GM23248 (cell line): ENCODE results near the gene SMIM9. TPM values are rescaled to one million over a fixed set of nuclear protein-coding genes. Genes with fewer than 3 reads are reported as not detected.

Experiments used
- DNase-seq: peaks from one replicate; pipeline ENCODE4 v3.0.0-alpha.2; 2015
- H2AFZ ChIP-seq: fragments of 200-600 bp; sonication (generic); 2 replicates; pipeline ENCODE4 v1.6.1; 2016; ENCODE audit warnings: antibody characterized with exemption
- H3F3A ChIP-seq: fragments of 200-600 bp; sonication (generic); 2 replicates; pipeline ENCODE4 v1.6.1; 2016; ENCODE audit warnings: mild to moderate bottlenecking, antibody characterized with exemption, mixed run types; ENCODE audit not compliant: insufficient read depth
- H3K27ac ChIP-seq: fragments of 200-600 bp; sonication (generic); 2 replicates; pipeline ENCODE4 v1.5.1; 2016; ENCODE audit warnings: mild to moderate bottlenecking
- H3K27me3 ChIP-seq: fragments of 200-600 bp; sonication (generic); replicated peaks from 2 replicates; pipeline ENCODE4 v1.6.1; 2016; ENCODE audit warnings: mild to moderate bottlenecking; ENCODE audit not compliant: insufficient read depth
- H3K36me3 ChIP-seq: fragments of 200-600 bp; sonication (generic); 2 replicates; pipeline ENCODE4 v1.6.1; 2016; ENCODE audit warnings: low read depth, mild to moderate bottlenecking
- H3K4me1 ChIP-seq: fragments of 200-600 bp; sonication (generic); 2 replicates; pipeline ENCODE4 v1.6.1; 2016; ENCODE audit warnings: mild to moderate bottlenecking; ENCODE audit not compliant: insufficient read depth
- H3K4me2 ChIP-seq: fragments of 200-600 bp; sonication (generic); one replicate; pipeline ENCODE4 v1.6.1; 2016; ENCODE audit warnings: mild to moderate bottlenecking; ENCODE audit not compliant: unreplicated experiment
- H3K4me3 ChIP-seq: fragments of 200-600 bp; sonication (generic); 2 replicates; pipeline ENCODE4 v1.5.1; 2016; ENCODE audit warnings: mild to moderate bottlenecking
- H3K79me2 ChIP-seq: fragments of 200-600 bp; sonication (generic); 2 replicates; pipeline ENCODE4 v1.6.1; 2016; ENCODE audit warnings: mild to moderate bottlenecking; ENCODE audit not compliant: insufficient read depth
- H3K9ac ChIP-seq: fragments of 200-600 bp; sonication (generic); 2 replicates; pipeline ENCODE4 v1.6.1; 2016; ENCODE audit warnings: mild to moderate bottlenecking
- H3K9me2 ChIP-seq: fragments of 200-600 bp; sonication (generic); 2 replicates; pipeline ENCODE4 v1.6.1; 2016; ENCODE audit warnings: mixed run types, mild to moderate bottlenecking, moderate library complexity; ENCODE audit not compliant: insufficient read depth
- H3K9me3 ChIP-seq: fragments of 200-600 bp; sonication (generic); one replicate; pipeline ENCODE4 v1.6.1; 2017; ENCODE audit warnings: low read depth
- H4K20me1 ChIP-seq: fragments of 200-600 bp; sonication (generic); 2 replicates; pipeline ENCODE4 v1.6.0; 2016; ENCODE audit not compliant: insufficient read depth
- EZH2 ChIP-seq: fragments of 200-600 bp; sonication (generic); IDR thresholded peaks from 2 replicates; pipeline ENCODE4 v1.6.1; 2018; ENCODE audit warnings: antibody characterized with exemption, mild to moderate bottlenecking; ENCODE audit not compliant: insufficient read depth, poor library complexity, severe bottlenecking
- EZH2phosphoT487 ChIP-seq: fragments of 200-600 bp; sonication (generic); IDR thresholded peaks from 2 replicates; pipeline ENCODE4 v1.6.1; 2018; ENCODE audit warnings: antibody characterized with exemption, moderate library complexity, mild to moderate bottlenecking, low read depth; ENCODE audit not compliant: insufficient read depth
- WGBS, 2 experiments: methylation state at CpG; one replicate each; pipeline ENCODE4 v1.1.6; 2015 to 2017; ENCODE audit warnings: low lambda C conversion rate in 2 of 2, low coverage in 1 of 2; ENCODE audit errors: missing lambda C conversion rate in 2 of 2; 5-methylcytosine and 5-hydroxymethylcytosine counted together
- in situ Hi-C: fragments of 300-500 bp; cut with MboI; formaldehyde crosslinking; loops from 2 replicates; pipeline ENCODE4 v1.15.0; 2020
- polyA plus RNA-seq: library from polyadenylated mRNA; unstranded; fragments of >200 nt; fragmentation: Nextera tagmentation; extraction: Ambion mirVana; gene quantifications from 2 replicates; pipeline ENCODE4 v1.2.1, GENCODE V29; 2016
- total RNA-seq: library from RNA; depleted of rRNA; stranded (reverse); fragments of >200 nt; shearing (Covaris generic); gene quantifications from 2 replicates; pipeline ENCODE4 v1.2.3, GENCODE V29; 2014

Gene SMIM9
- total and polyA plus RNA-seq, 2 experiments from 2014 or later = not detected

DNA sequence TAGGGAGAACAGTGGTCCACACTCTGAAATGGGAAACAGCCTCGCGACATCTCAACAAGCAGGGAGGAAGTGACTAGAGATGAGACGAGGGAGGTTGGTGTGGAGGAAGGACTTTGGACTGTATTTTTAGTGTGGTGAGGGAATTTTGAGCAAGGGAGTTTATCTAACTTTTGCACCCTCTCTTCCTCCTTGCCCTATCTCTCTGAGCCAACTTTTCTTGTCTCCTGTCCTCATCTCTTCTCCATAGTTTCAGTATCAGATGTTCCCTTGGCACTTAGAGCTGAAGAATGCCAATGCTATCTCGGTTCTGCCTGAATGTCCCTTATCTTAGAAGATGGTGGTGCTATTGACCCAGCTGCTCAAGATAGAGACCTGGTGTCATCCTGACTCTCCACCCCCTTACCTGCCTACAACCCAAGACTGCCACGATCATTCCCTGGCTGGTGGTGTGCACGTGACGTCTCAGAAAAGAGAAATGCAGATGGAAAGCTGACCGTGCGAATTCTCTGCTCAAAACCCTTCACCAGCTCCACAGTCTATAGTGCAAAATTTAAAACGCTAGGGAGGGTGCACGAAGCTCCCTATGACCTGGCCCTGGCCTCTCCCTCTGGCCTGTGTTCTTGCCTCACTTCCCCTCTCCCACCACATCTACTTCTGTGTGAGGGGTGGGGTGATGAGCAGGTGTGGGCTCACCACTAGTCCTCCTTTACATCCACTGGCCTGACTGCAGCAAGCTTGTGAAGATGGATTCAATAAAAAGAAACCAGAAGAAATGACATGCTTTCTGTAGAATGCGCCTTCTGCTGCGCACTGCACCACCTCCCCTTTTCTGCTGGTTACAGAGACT, 50.1 kb downstream of the SMIM9 start:
- no peaks in the 10 kb centered on the region for H3K79me2 ChIP-seq
- in situ Hi-C loops = no loop called here
- TF ChIP-seq EZH2phosphoT487 (no peak), EZH2 (no peak)

DNA sequence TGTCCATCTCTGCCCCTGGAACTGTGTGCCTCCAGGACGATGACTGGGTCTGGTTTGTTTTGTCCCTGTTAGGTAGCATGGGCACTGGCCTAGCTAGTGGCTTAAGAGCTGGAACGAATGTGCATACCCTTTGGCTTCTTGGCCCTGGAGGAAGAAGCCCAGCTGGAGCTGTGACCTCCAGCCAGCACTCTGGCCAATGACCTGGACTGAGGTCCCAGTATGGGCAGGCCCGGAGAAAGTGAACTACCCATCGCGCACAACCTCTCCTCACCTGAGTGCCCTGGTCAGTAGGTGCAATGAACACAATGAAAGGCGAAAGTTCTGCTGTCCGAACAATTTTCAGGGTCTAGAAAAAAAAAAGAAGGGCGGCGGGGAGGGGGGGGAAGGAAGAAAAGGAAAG, 53.5 kb downstream of the SMIM9 start:
- no peaks in the 10 kb centered on the region for H3K9me3 ChIP-seq

More for the DNA sequence above, 50.1 kb downstream of the SMIM9 start:
- H3K9me3 ChIP-seq = no peaks in the 10 kb centered on the region
- no peaks in the 10 kb centered on the region for H3K9me2 ChIP-seq
- no peak overlapping the region for H3K4me3 ChIP-seq
- no peak overlapping the region for H3K4me2 ChIP-seq
- no peaks in the 10 kb centered on the region for H4K20me1 ChIP-seq
- no peak overlapping the region for H3K9ac ChIP-seq
- no peak for DNase-seq
- no peaks in the 10 kb centered on the region for H3K36me3 ChIP-seq
- peaks cover 16% of the 10 kb centered on the region for H3K4me1 ChIP-seq
- no peak overlapping the region for H2AFZ ChIP-seq
- peaks cover 16% of the 10 kb centered on the region for H3F3A ChIP-seq
- 93 to 99% methylated on average over 10 to 13 of the region's 13 CpGs for WGBS, 2 experiments
- no peak overlapping the region for H3K27ac ChIP-seq
- no peaks in the 10 kb centered on the region for H3K27me3 ChIP-seq

DNA sequence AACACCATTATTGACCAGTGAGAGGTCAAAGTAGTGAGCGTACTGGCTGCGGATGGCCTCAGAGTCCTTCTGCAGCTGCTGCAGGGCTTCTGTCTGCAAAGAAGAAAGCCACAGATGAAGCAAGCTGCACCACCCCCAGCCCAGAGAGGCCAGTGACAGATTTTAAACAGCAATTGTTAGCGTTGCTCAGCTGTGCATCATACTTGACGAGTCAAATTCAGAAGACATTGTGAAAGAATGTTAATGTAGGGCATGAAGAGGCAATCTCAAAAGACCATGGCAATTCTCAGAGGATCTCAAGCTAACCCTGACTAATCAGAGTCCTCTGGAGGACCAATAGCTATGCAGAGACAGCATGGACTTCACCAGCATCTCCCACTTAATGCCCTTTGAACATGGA, 55.2 kb downstream of the SMIM9 start:
- TF ChIP-seq EZH2 (no peak), EZH2phosphoT487 (no peak)
- Histone ChIP-seq H2AFZ (no peak overlapping the region), H3K36me3 (peaks cover 7% of the 10 kb centered on the region; the same call in 1 of the 2 replicates), H4K20me1 (no peaks in the 10 kb centered on the region), H3K9me2 (no peaks in the 10 kb centered on the region), H3K4me3 (no peak overlapping the region), H3K9me3 (no peaks in the 10 kb centered on the region), H3K9ac (no peak overlapping the region), H3K79me2 (no peaks in the 10 kb centered on the region), H3K27me3 (no peaks in the 10 kb centered on the region), H3K27ac (peak overlapping the region; percentile 70), H3F3A (peaks cover 40% of the 10 kb centered on the region), H3K4me2 (no peak overlapping the region), H3K4me1 (peaks cover 26% of the 10 kb centered on the region)
- peak; percentile 85 for DNase-seq
- WGBS, 2 experiments = 0 to 22% methylated on average over 2 to 4 of the region's 4 CpGs
- in situ Hi-C loops = no loop called here

More for the DNA sequence above, 53.5 kb downstream of the SMIM9 start:
- peaks cover 40% of the 10 kb centered on the region for H3F3A ChIP-seq
- H3K9ac ChIP-seq = no peak overlapping the region
- H2AFZ ChIP-seq = no peak overlapping the region
- WGBS, 2 experiments = 95 to 98% methylated on average over 9 of the region's 9 CpGs
- no peaks in the 10 kb centered on the region for H3K27me3 ChIP-seq
- no peak overlapping the region for H3K4me2 ChIP-seq
- peaks cover 7% of the 10 kb centered on the region; the same call in 1 of the 2 replicates for H3K36me3 ChIP-seq
- no peak overlapping the region for H3K4me3 ChIP-seq
- H3K9me2 ChIP-seq = no peaks in the 10 kb centered on the region
- no peak for TF ChIP-seq EZH2phosphoT487
- TF ChIP-seq EZH2 = no peak
- H3K4me1 ChIP-seq = peaks cover 26% of the 10 kb centered on the region
- H4K20me1 ChIP-seq = no peaks in the 10 kb centered on the region
- in situ Hi-C loops = no loop called here
- no peak for DNase-seq
- no peaks in the 10 kb centered on the region for H3K79me2 ChIP-seq
- H3K27ac ChIP-seq = no peak overlapping the region

DNA sequence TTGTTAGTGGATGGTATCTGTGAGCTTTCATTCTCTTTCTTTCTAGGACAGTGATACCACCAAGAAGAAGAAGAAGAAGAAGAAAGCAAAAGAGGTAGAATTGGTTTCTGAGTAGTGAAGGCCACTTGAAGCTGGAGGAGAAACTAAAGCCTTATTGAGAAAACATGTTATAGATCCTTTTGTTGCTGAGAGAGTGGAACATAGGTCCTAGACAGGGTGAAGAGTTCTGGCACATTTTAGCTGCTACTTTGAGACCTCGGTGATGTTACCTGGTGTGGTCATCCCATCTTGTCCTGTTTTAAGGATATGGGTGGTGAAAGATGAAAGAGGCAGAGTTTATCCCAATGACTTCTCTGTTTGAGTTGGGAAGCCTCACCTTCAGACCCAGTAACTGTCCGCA, 57.7 kb downstream of the SMIM9 start:
- in situ Hi-C loops = no loop called here

More for the DNA sequence above, 57.7 kb downstream of the SMIM9 start:
- Histone ChIP-seq H4K20me1 (no peaks in the 10 kb centered on the region), H3K36me3 (peaks cover 7% of the 10 kb centered on the region; the same call in 1 of the 2 replicates), H3K79me2 (peaks cover 5% of the 10 kb centered on the region; the same call in 1 of the 2 replicates), H3K27ac (no peak overlapping the region), H3K4me3 (no peak overlapping the region), H2AFZ (no peak overlapping the region), H3F3A (peaks cover 34% of the 10 kb centered on the region), H3K9me3 (no peaks in the 10 kb centered on the region), H3K4me2 (no peak overlapping the region), H3K9ac (no peak overlapping the region), H3K27me3 (no peaks in the 10 kb centered on the region), H3K9me2 (no peaks in the 10 kb centered on the region), H3K4me1 (peaks cover 17% of the 10 kb centered on the region)
- TF ChIP-seq EZH2 = no peak
- no peak for TF ChIP-seq EZH2phosphoT487
- no peak for DNase-seq
- 98 to 100% methylated on average over 2 of the region's 2 CpGs for WGBS, 2 experiments
